Measurements from ENCODE around the gene TBX5. TPM values are rescaled to one million over a fixed set of nuclear protein-coding genes. Genes with fewer than 3 reads are reported as not detected.

The TBX5 gene
- total and polyA plus RNA-seq, 9 of the 15 experiments (the other 6 are each of a cell fraction or from before 2014, with no cell fraction given), result not detected

GRCh38 chr12:114440270-114441038 lies 34.5 kb upstream of the TBX5 start:
- ATAC-seq, result no peak
- H3K4me3 ChIP-seq, result no peak overlapping the region
- H4K20me1 ChIP-seq (replicated peaks; ENCODE audit: control insufficient read depth, insufficient read depth, low read length), result no peaks in the 10 kb centered on the region; the same call in 1 of the 2 replicates
- peaks cover 0 to 5% of the 10 kb centered on the region in 2 experiments; a peak in 1 of 5 replicates for H3K4me1 ChIP-seq (replicated peaks in 1 of 2; ENCODE audit: control insufficient read depth in 2 of 2, insufficient read depth in 2 of 2, low read length in 2 of 2)
- no peak overlapping the region for H3K9ac ChIP-seq (ENCODE audit: insufficient read depth in 1 of 2, low read depth in 2 of 2, low read length in 2 of 2)
- intact Hi-C loops (cut with micrococcal nuclease) (no loop called here), in situ Hi-C loops (cut with MboI) (no loop called here)
- no peaks in the 10 kb centered on the region for H3K9me1 ChIP-seq (ENCODE audit: control insufficient read depth, insufficient read depth, low read length)
- no peak for DNase-seq (ENCODE audit: extremely low read depth in 1 of 4, low spot score in 3 of 4)
- no peaks in the 10 kb centered on the region for H3K9me3 ChIP-seq (replicated peaks; ENCODE audit: control insufficient read depth, insufficient read depth, low read depth, low read length)
- BruUV-seq (replicated peaks), result no TSS peak
- no peak overlapping the region for H2AFZ ChIP-seq (ENCODE audit: low read depth, low read length)
- no peak overlapping the region for H3K4me2 ChIP-seq (ENCODE audit: insufficient read depth, low read length)
- POLR2A ChIA-PET, result interaction anchor here (1.4 kb wide), 1 partner anchor 15 kb away, joined by 4 read pairs; no protein-coding TSS in a partner anchor
- CTCF ChIA-PET (ENCODE audit: low intra/inter-chr PET ratio), result no interaction called here
- 6% methylated on average over 53 of the region's 54 CpGs for WGBS (ENCODE audit: insufficient coverage, low coverage, missing lambda C conversion rate)
- no peak overlapping the region for H3K27ac ChIP-seq (ENCODE audit: extremely low read depth, low read depth, low read length)
- FAIRE-seq, result no peak
- H3K36me3 ChIP-seq (ENCODE audit: control insufficient read depth, insufficient read depth, low read length), result no peaks in the 10 kb centered on the region
- H3K79me2 ChIP-seq (ENCODE audit: control insufficient read depth, insufficient read depth, low read length), result no peaks in the 10 kb centered on the region
- no peak for TF ChIP-seq SRSF1 (IDR thresholded peaks at IDR 0.05; ENCODE audit: low read depth, low read length)
- no peak for TF ChIP-seq SIN3B (IDR thresholded peaks at IDR 0.05; ENCODE audit: low read depth)
- TF ChIP-seq MTF1 (CRISPR knock-in tag; IDR thresholded peaks at IDR 0.05; ENCODE audit: borderline replicate concordance), result no peak
- TF ChIP-seq TCF15 (CRISPR knock-in tag; IDR thresholded peaks at IDR 0.05), result no peak
- TF ChIP-seq FOXA1 (IDR thresholded peaks at IDR 0.05; ENCODE audit: borderline replicate concordance), result no peak
- TF ChIP-seq CBX2 (IDR thresholded peaks at IDR 0.05; ENCODE audit: insufficient read depth, low read length, poor library complexity, severe bottlenecking), result no peak
- peaks cover 21 to 50% of the 10 kb centered on the region in 2 experiments; a peak in 4 of 5 replicates for H3K27me3 ChIP-seq (ENCODE audit: control insufficient read depth in 2 of 2, insufficient read depth in 2 of 2, low read length in 2 of 2)
